HG03520 (cell line): ENCODE data around the gene USH2A.

Experiments
- ATAC-seq: cut with Tn5 transposase; IDR thresholded peaks from one replicate; pipeline ENCODE4 v1.9.1; 2021; ENCODE audit warnings: mild to moderate bottlenecking, moderate library complexity; ENCODE audit not compliant: unreplicated experiment

Gene USH2A

DNA sequence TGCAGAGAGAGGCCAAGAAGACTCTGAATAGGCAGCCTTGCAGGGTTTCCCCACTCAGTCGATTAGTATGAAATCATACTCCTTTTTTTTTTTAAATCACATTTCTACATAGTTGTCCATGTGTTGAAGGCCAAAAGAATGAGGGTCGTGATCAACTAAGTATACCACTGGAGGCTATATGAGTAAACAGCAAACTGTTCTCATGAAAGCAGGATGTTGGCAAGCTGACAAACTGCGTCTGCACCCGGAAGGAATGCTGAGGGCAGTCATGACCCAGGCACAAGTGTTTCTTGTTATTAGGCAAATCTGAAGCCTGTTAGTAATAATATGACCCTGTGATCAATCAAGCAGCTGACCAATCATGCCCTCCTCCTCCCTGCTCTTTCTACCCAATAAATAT is 213.2 kb downstream of the USH2A start:
- ATAC-seq = no peak

DNA sequence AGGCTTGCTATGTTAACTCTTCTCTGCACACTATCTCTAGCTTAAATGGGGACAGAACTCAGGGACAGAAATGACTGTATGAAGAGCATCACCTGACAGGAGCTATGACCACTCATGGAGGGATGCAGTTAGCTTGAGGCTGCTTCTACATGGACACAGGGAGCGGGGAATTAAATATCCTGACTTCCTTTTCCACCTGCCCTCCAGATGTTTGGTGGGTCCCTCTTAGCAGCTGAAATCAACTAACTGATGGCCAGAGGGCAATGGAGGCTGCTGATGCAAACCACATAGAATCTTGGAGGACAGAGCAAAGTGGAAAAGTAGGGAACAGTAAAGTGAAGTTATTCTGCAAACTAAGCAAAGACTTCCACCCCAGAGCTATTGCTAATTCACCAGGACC is 214.1 kb downstream of the USH2A start:
- no peak for ATAC-seq

- no peak for ATAC-seq
Measured at GRCh38 chr1:216207154-216207553, 216.1 kb downstream of the USH2A start.

- ATAC-seq = no peak
Measured at GRCh38 chr1:216205176-216205575, 218.1 kb downstream of the USH2A start.

DNA sequence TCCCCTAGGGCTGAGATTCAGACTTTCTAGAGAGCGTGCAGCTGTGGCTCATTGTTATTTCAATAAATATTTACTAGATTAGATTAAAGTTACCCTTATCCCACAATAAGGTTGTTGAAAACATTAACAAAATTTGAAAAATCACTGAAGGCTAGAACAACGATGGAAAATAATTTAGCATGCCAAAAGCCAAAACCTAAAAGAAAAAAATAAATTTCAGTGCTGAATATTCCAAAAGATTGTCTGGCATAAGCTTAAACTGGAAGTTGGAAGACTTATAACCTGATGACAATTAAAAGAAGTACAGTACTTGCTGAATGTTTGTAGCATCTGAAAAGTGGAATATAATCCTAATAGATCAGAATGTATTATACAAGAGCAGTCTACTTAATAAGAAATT is 221.3 kb downstream of the USH2A start:
- ATAC-seq = no peak

- ATAC-seq = no peak
Measured at GRCh38 chr1:216200941-216201340, 222.3 kb downstream of the USH2A start.

- no peak for ATAC-seq
Measured at GRCh38 chr1:216194721-216195120, 228.5 kb downstream of the USH2A start.

DNA sequence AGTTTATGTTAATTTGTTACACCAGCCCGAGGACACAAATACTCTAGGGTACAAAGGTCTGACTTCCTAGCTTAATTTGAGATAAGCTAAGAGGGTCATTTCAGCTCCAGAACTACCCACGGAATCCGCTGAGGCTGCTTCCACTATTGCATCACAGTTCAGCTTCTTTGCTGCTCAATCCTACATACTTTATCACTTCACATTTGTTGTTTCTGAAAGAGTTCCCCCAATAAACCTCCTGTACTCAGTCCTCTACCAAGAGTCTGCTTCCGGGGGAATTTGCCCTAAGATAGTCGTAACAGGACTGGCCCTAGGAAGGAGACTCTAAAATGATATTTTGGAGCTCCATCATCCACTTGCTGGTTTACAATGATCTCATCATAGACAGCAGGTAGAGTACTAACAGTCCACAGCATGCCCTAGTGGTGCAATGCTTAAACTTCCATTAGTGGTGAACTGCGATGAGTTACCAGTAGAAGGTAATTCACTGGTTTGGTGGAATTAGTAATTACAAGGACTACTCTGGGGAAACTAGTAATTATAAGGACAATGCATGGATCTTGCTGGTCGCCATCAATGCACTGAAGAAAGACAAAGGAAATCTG is 229.3 kb downstream of the USH2A start:
- no peak for ATAC-seq

GRCh38 chr1:216190438-216190837 is 232.8 kb downstream of the USH2A start:
- no peak for ATAC-seq

GRCh38 chr1:216186816-216187215 is 236.4 kb downstream of the USH2A start:
- no peak for ATAC-seq

GRCh38 chr1:216186141-216186540 is 237.1 kb downstream of the USH2A start:
- ATAC-seq = no peak

DNA sequence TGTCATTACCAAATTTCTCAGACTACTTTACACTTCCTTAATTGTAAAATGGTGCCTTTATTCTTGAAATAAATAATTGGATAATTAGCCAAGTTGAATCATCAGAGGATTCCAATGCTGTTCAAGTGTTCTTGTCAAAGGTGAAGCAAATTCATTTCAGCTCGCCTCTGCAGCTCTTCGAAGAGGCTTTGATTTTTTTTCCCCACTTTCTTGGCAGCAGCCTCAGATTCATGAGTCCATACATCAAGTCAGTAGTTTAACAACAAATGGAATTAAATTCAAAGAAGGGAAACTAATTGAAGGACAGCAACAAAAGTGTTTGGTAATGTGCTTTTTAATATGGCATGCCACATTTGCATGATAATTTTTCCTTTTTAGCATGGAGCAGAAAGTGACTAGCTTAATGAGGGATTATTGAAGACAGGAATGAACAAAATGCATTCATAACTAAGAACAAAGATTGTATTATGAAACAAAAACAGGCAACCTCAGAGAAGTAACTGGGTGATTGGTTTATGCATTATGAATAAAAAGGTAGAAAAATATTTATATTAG is 239.0 kb downstream of the USH2A start:
- no peak for ATAC-seq

DNA sequence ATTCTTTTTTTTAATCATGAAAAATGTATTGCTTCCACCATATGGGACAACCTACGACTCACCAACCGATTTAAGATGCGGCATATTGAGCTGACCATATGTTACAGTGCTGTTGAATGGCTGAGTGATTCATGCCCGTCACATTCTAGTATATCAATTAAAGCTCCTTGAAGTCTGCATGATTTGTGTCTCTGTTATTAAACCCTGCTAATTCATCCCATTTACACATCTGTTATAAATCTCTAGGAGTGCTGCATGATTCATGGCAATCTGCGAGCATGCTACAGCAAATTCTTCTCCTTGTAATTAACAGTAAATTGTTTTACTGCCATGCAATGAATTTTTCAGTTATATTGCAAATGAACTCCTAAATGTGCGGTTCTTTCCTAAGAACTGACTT is 239.8 kb downstream of the USH2A start:
- no peak for ATAC-seq

DNA sequence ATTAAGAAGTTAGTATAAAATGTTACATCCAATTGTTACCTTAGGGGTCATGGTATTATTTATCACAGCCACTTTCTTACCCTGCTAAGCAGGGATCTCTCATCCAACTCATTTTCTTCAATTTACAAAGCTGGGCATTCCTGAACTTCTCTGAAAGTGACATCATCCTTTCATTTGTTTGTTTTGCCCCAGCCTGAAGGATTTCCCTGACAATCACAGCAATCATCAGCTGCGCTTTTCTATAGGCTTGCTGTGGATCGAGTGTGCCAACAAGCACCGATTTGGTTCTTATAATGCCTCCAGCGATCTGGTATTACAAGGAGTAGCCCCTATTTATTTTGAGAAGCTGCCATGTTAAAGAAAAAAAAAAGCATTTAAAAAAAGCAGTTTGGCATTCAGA is 240.2 kb downstream of the USH2A start:
- ATAC-seq = no peak

GRCh38 chr1:216181590-216181989 is 241.7 kb downstream of the USH2A start:
- ATAC-seq = no peak

DNA sequence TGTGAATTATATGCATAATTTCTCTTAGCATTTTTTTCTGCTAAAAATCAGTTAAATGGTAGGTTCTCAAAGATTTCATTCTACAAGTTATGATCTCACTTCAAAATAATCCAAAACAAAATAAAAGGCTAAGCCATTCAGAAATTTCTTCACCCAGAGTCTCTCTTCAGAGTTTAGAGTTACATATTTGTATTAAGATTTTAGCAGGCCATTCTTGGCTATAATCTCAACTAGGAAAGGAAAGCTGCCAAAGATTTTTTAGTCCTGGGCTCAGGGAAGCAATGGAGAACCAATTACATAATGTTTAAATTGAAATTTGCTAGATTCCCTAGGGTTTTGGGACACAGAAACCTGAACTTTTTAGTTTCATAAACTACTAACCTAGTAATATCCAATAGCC is 245.0 kb downstream of the USH2A start:
- no peak for ATAC-seq

DNA sequence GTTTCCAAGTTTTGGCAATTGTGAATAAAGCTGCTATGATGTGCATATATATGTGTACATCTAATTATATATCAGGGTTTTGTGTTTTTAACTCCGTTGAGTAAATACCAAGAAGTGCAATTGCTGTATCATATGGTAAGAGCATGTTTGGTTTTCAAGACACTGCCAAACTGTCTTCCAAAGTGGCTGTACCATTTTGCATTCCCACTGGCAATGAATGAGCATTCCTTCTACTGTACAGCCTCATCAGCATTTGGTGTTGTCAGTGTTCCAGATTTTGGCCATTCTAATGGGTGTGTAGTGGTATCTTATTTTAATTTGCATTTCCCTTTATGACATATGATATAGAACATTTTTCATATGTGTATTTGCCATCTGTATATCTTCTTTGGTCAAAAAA is 246.3 kb downstream of the USH2A start:
- ATAC-seq = no peak

GRCh38 chr1:216175714-216176113 is 247.5 kb downstream of the USH2A start:
- ATAC-seq = no peak

GRCh38 chr1:216173376-216173995 is 249.8 kb downstream of the USH2A start:
- no peak for ATAC-seq

DNA sequence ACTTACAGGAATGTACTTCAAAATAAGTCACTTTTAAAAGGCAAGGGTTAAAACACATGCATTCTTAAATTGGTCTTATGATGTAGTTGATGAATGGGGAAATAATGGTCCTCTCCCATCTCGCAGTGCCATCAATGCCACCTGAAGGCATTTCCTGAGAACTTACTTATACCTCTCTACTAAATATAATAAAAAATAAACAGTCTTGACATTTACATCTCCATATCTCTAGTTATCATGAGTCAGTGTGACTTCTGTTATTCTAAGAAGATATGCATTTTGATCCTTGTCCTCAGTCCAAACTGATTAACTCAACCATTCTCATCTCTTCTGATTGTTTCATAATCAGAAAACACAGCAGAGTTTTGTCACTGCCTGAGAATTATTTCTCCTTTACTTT is 253.9 kb downstream of the USH2A start:
- ATAC-seq = no peak

GRCh38 chr1:216168546-216168945 is 254.7 kb downstream of the USH2A start:
- ATAC-seq = no peak

GRCh38 chr1:216154063-216154462 is 269.2 kb downstream of the USH2A start:
- ATAC-seq = no peak

GRCh38 chr1:216153130-216153529 is 270.1 kb downstream of the USH2A start:
- ATAC-seq = no peak
